Neural progenitor cell (in vitro differentiated cells): ENCODE results near the gene GPR107.

Source experiments
- CTCF ChIP-seq: fragments of 200-600 bp; sonication (generic); IDR thresholded peaks from 2 replicates; pipeline ENCODE4 v1.5.1; 2017; ENCODE audit warnings: antibody characterized with exemption, mild to moderate bottlenecking
- EZH2 ChIP-seq: fragments of 200-600 bp; sonication (generic); IDR thresholded peaks from 2 replicates; pipeline ENCODE4 v1.6.1; 2017; ENCODE audit warnings: antibody characterized with exemption, mild to moderate bottlenecking, moderate library complexity
- EZH2phosphoT487 ChIP-seq: fragments of 200-600 bp; sonication (generic); IDR thresholded peaks from 2 replicates; pipeline ENCODE4 v1.6.1; 2017; ENCODE audit warnings: antibody characterized with exemption

- no peak for TF ChIP-seq CTCF
- TF ChIP-seq EZH2: no peak
- no peak for TF ChIP-seq EZH2phosphoT487
Measured at GRCh38 chr9:130128251-130128650, 74.5 kb downstream of the GPR107 start.
